Limb (tissue), 2 donors: ENCODE results near the gene ZDHHC3.
A peak's percentile ranks its signal among the peaks of the same experiment; 100 is the strongest.

Experiments
- DNase-seq, 2 donors: peaks; one replicate each; pipeline ENCODE4 v3.0.0-alpha.2; 2016; ENCODE audit errors: extremely low spot score in 2 of 2

The ZDHHC3 gene

GRCh38 chr3:44976002-44976815, at the start of gene ZDHHC3, which contains the start of gene EXOSC7:
TSS of gene ZDHHC3 (minus strand) at chr3:44976174. CDS start at chr3:44959436, 16,738 bp downstream.
TSS of gene EXOSC7 (plus strand) at chr3:44976244. CDS start at chr3:44976278, 34 bp downstream.
- DNase-seq = peak; percentile 86 to 96

GRCh38 chr3:45024542-45025255, 48.7 kb upstream of the ZDHHC3 start:
- no peak for DNase-seq

GRCh38 chr3:45023675-45024074, 47.7 kb upstream of the ZDHHC3 start:
- DNase-seq = no peak

GRCh38 chr3:45021524-45022297, 45.7 kb upstream of the ZDHHC3 start:
- peak; percentile 61 to 82 for DNase-seq

DNA sequence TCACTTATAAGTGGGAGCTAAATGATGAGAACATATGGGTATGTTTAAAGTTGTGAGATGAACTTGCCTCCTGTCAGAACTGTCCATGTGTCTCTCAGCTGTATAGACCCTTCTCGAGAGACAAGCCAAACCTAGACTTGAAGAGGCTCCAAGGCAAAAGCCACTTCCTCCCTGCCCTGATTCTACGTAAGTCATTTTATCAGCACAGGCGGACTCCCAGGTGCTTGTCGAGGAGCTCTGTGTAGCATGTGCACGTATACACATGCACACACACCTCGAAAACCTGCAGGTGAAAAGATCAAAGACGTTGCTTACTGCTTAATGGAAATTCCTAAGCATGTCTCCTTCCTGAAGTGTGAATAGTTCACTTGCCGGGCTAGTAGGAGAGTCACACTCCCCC, 44.6 kb upstream of the ZDHHC3 start:
- no peak for DNase-seq

DNA sequence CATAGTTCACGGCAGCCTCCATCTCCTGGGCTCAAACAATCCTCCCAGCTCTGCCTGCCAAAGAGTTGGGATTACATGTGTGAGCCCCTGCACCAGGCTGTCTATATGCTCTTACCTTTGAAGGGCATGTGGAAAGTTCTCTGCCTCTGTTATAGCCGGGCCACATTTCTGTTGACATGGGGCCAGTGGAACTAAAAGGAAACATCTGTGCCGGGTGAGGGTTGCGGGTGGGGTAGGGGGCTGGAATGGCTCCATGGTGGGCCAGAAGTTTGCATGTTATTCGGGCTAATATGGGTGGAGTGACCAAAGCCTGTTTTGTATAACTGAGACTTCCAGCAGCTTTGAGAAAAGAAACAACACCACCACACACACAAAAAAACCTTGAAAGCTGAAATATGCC, 41.8 kb upstream of the ZDHHC3 start:
- DNase-seq = no peak

- no peak for DNase-seq
These were observed 40.9 kb upstream of the ZDHHC3 start for GRCh38 chr3:45016916-45017315.

- DNase-seq = no peak
These were observed 36.6 kb upstream of the ZDHHC3 start for GRCh38 chr3:45012577-45012976.

DNA sequence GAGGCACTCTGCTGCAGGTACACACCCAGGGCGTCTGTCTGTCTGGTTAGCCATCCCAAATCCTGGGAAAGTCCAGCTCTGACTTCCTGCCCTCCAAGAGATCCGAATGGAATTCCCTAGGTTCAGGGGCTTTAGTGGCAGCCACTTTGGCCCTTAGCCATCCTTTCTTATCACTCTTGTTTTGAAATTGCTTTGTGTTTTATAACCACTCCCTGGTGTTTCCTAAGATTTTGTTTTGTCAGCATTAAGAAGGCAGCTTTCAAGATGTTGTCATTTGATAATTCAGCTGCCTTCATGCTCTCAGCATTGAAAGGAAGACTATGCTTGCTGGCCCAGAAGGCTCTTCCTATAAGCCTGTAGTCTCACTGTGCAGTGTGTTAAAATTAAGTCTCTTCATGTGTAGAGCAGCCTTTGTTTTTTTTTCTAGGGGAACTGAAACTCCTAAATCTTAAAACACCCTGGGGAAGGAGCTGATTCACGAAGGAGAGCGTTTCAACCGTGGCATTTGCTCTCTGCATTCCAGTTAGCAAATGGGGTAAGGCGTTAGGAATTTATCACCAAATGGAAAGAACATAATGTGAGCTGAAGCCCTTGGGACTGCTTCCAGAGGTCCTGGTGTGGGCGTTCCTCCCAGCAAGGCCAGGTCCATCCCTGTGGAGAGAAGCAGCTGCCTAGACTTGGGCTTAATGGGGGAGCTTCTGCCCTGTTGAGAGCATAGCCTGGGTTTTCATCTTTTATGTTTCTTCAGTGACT, 36.0 kb upstream of the ZDHHC3 start:
- DNase-seq = peak in 1 of 2 donors; percentile 38

- no peak for DNase-seq
These were observed 34.9 kb upstream of the ZDHHC3 start for GRCh38 chr3:45010811-45011333.

- no peak for DNase-seq
These were observed 33.9 kb upstream of the ZDHHC3 start for GRCh38 chr3:45009868-45010267.

DNA sequence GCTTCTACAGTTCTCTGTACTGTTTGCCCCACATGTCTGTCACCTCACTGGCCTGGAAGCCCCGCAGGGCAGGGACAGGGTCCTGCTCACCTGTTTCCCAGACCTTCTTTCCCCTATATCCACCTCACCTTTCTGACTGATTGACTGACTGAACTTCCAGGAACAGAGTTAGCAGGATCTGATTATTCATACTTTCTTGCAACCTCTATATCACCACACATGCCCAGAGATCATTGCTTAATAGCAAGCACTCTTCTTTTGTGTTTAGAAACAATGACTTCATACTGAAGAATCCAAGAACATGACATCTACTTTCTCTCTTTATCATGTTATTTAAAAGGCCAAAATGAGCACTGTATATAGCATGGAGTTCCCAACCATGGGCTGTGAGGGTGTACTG, 32.1 kb upstream of the ZDHHC3 start:
- DNase-seq = no peak

DNA sequence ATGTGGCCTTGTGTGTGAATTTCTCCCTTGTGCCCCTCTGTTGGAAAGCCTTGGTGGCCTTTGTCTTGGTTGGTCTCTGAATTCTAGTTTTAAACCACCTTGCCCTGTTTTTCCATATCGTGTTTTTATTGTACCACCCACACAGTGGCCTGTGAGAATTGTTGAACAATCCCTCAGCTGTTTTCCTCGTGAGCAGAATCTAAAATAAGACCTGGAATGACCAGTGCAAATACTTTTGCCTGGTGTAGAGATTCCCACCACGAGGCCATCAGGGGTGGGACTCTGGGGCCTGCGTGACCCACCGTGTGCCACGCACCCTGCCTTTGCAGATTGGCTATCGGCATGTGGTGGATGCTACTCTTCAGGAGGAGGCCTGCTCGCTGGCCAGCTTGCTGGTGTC, 31.1 kb upstream of the ZDHHC3 start:
- no peak for DNase-seq

- DNase-seq = no peak
These were observed 27.9 kb upstream of the ZDHHC3 start for GRCh38 chr3:45003859-45004258.

DNA sequence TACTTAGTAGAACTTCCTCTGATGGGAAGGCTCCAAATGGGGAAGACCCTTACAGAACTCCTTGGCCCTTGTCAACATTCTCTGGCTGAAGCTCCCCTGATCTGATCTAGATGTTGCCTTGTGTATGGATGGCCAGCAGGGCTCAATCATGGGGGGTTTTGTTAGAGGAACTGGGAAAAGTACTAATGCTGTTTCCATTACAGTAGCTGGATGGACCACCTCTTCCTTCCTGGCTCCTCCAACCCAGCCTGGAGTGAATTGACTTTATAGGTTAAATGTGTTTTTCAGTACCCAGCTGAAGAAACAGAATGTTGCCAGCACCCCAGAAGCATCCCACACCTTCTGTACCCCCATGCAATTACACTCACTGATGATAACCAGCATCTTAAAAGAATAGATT, 27.4 kb upstream of the ZDHHC3 start:
- no peak for DNase-seq

DNA sequence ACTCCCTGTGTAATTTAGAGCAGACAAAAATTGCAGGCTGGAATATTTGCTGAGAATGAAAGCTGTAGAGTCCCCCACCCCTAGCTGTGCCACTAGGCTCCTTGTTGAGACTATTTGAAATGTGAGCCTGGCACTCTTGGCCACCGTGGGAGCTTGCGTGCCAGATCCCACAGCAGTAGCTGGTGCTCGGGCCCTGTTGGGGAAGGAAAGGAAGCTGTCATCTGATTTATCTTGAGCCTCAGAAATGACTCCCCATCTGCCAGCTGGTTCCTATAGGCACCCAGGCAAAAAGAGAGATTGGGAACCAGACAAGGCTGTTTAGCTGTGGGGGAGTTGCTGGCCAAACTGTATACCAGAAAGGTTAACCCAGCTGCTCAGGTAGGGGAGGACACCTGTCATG, 26.7 kb upstream of the ZDHHC3 start:
- no peak for DNase-seq

GRCh38 chr3:45002139-45002660, 26.2 kb upstream of the ZDHHC3 start:
- no peak for DNase-seq

DNA sequence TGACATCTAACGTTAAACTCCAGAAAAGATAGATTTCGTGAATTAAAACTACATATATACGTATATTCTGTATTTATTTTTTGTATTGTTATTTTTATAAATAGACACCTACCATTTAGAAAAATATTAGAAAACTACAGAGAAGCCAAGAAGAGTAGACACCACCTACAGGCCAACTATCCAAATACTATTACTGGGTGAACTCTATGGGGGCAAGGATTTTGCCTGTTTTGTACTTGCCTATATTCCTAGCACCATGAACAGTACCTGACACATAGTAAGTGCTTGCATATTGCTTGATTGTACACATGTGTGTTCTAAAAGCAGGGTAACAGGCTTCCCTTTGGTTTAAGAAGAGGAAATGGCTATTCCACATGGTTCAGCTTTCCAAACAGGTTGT, 25.8 kb upstream of the ZDHHC3 start:
- DNase-seq = no peak

GRCh38 chr3:45000823-45001222, 24.8 kb upstream of the ZDHHC3 start:
- no peak for DNase-seq

DNA sequence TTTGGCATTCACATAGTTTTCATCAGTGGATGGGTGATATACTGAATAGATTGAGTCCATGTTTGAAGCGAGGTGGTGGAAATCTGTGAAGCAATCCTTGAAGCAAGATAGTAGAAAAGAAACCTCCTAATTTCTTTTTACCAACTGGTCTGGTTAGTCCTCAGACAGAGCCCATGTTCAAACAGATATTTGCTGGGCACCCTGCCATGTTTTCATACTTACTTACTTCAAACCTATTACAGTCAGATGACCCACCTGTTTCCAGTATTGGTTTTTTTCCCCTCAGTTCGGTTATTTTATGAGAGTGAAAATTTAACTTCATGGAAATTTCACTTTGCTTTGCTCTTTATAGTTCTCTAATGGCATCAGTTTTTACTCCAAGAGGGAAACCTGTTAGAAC, 23.8 kb upstream of the ZDHHC3 start:
- DNase-seq = no peak

GRCh38 chr3:44996556-44996969, 20.6 kb upstream of the ZDHHC3 start:
- no peak for DNase-seq
